CD1c-positive myeloid dendritic cell (primary cell): ENCODE measurements around the gene PPFIA4.

Source experiments
- DNase-seq: peaks from one replicate; pipeline ENCODE4 v3.0.0-alpha.2; 2016; ENCODE audit errors: extremely low spot score

The PPFIA4 gene

DNA sequence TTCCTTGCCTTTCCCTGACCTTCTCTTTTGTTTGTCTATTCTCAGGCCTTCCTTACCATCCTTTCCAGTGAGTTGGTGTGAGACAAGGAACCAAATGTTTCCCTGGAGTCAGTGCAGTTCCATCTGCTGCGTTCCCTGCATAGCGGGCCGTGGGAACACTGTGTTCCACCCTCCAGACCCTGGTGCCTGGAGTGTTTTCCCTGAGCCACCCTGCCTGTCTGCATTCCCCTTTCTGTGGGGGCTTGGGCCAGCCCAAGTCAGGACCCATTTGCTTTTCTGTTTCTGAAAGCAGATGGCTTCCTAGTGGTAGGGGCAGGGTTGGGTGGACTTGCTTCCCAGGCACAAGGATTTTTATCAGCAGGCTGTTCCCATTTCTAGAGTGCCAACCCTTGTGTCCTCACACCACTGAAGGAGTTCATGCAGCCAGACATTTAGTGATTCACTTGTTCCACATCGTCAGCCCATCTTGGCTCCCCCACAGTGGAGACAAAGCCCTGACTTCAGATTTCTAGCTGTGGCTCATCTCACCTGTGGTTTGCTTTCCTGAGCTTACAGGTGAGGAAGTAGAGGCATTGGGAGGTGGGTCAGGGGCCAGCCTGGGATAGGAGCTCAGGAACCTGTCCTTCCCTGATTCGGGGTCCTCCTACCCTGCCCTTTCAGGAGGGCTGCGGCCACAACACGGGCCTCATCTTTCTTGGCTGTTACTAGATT lies 73.7 kb downstream of the PPFIA4 start:
- DNase-seq = no peak

- peak; percentile 28 for DNase-seq
Observed at GRCh38 chr1:203100516-203100869, 74.2 kb downstream of the PPFIA4 start.

GRCh38 chr1:203101813-203102634 lies 75.7 kb downstream of the PPFIA4 start:
- peak; percentile 35 for DNase-seq

- DNase-seq = no peak
Observed at GRCh38 chr1:203103216-203103615, 76.9 kb downstream of the PPFIA4 start.

- no peak for DNase-seq
Observed at GRCh38 chr1:203103829-203104495, 77.7 kb downstream of the PPFIA4 start.

- no peak for DNase-seq
Observed at GRCh38 chr1:203104789-203105390, 78.6 kb downstream of the PPFIA4 start.

- DNase-seq = no peak
Observed at GRCh38 chr1:203112475-203112874, 86.2 kb downstream of the PPFIA4 start.

GRCh38 chr1:203113308-203113707 lies 87.0 kb downstream of the PPFIA4 start:
- DNase-seq = no peak

DNA sequence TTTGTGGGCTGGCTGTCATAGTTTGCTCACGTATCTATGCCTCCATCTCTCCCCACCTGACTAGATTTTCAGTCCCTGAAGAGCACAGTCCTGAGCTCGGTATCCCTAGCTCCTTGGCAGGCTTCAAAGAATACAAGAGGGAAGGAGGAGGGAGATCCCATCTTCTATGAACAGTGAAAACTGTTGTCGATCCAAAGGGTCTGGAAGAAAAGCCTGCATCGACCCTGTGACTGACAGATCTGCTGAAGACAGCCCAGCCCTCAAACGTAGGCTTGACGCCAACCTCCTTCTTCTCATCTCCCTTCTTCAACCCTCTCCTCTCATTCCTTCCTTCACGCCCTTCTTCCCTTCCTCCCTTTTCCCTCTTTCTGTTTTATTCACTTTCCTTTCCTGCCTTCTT lies 87.9 kb downstream of the PPFIA4 start:
- DNase-seq = no peak

DNA sequence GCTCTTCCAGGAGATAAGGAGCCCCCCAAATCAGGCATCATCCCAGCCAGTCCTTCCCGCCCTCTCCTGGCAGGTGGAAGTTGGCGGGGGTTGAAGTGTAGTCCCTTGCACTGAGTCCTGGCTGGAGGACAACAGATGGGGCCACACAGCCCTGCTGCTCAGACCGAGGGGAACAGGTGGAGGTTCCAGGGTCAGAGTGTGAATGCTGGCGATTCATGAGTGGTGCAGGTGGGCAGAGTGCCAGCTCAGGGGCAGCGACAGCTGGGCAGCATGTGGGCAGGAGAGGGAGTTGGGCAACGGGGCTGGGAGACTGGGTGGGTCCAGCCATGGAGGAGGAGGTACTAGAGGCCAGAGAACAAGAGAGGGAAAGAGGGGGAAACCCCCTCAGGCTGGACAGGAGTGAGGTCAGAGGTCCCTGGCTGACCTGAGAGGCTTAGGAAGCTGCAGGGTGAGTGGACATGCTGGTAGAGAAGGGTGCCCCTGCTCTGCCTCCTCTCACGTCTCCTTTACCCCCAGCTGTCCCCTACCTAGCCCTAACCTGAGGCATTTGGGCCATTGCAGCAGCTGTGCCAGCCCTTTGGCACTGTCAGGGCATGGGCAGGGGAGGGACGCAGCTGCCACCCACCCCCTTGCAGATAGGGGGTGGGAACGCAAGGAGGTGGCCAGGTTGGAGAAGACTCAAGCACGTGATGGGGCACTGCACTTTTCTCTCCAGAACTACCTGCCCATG lies 90.0 kb downstream of the PPFIA4 start:
- DNase-seq = no peak

- DNase-seq = peak; percentile 85
Observed at GRCh38 chr1:203117611-203118575, 91.6 kb downstream of the PPFIA4 start.

DNA sequence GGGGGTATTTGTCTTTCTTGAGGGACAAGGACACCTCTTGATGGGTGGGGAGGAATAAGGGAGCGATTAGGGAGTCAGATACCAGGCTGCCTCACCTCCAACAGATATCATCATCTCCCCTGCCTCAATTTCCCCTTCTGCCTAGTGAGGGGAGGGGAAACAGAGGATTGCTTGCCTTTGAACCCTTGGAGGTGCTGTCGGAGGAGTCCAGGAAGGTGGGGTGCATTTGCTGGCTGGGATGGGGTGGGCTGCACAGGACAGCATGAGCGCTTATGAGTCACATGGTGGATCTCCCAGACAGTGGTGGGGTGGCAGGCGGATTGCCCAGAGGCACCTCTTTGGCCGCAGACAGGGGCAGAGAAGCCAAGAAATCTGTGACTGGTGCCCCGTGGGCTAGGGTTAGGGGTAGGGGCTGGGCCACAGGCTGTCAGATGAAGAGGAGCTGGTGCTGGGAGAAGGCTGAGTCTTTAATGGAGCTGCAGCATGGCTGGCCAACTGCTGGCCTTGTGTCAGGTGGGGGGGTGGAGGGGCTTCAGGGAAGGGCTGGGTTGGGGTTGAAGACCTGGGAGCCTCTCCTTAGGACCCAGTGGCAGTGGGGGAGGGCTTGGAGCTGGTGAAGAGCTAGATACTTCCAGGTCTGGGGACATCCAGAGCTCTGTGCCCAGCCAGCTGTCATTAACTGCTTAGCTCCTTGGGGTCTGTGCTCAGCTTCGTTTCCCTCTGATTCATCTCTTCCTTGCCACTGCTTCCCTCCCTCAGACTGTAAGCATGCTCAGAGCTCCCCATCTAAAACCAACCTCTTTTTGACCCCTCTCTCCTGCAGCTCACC lies 94.2 kb downstream of the PPFIA4 start:
- no peak for DNase-seq

DNA sequence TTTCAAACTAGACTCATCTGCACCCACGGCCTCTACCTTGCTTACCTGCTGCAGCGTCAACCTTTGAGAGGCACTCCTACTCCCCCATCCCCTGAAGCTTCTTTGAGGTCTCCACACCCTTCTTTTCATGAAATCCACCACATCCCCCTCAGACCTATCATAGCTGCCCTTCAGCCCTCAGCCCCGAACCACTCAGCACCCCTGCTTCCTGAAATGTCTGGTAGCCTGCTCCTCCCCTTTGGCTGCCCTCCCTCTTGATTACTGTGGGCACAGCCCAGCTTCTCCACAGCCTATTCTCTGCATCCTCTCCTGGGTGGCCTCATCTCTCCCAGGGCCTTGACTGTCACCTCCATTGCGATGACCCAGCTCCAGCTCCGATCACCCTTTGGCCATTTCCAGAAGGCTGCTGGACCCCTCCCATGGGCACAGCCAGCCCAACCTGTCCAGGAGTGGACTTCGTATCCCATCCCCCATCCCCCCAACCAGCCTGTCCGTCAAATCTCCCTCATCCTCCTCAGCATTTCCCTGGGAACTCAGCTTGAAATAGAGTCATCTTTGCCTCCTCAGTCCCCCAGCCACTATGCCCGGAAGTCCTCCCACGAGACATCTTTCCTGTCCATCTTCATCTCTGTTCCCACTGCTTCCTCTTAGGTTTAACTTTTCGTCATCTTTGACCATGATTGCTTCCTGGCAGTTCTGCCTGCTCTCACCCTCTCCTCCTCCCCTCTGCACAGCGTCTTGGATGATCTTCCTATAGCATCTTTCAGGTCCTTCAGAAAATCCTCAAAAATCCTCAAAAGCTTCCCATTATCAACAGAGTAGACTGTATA lies 95.1 kb downstream of the PPFIA4 start:
- DNase-seq = no peak

DNA sequence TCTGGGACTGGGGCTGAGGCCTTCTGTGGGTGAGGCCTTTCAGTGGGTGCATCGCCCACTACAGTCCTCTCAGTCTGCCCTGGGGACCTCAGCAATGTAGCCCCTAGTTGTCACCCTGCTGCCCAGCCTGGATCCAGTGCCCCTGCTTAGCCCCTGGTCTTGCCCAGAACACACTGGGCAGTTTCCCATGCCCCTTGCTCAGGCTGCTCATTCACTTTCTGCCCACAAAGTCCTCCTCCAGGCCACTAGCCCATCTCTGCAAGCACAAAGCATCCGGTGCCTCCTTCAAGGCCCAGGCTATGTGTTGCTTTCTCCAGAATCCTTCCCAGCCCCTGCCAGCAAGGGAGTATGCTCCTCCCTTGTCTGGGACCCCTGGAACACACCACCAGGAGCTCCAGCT lies 95.9 kb downstream of the PPFIA4 start:
- DNase-seq = no peak

DNA sequence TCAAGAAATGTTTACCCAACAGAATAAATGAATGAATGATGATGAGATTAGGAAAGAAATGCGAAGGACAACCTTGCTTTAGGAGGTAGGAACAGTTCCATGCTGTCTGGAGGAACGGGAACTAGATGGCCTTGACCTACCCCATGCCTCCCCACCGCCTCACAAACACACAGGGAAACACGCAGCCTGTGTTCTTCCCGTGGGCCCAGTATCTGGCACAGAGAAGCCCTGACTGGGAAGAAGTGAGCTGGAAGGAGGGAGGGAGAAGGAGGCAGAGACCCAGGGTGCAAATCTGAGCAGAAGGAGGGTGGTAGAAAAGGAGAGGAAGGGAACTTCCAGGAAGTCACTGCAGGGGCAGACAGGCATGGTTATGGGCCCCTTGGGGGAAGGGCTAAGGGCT lies 97.7 kb downstream of the PPFIA4 start:
- DNase-seq = no peak

GRCh38 chr1:203124546-203125317 lies 98.4 kb downstream of the PPFIA4 start:
- no peak for DNase-seq

DNA sequence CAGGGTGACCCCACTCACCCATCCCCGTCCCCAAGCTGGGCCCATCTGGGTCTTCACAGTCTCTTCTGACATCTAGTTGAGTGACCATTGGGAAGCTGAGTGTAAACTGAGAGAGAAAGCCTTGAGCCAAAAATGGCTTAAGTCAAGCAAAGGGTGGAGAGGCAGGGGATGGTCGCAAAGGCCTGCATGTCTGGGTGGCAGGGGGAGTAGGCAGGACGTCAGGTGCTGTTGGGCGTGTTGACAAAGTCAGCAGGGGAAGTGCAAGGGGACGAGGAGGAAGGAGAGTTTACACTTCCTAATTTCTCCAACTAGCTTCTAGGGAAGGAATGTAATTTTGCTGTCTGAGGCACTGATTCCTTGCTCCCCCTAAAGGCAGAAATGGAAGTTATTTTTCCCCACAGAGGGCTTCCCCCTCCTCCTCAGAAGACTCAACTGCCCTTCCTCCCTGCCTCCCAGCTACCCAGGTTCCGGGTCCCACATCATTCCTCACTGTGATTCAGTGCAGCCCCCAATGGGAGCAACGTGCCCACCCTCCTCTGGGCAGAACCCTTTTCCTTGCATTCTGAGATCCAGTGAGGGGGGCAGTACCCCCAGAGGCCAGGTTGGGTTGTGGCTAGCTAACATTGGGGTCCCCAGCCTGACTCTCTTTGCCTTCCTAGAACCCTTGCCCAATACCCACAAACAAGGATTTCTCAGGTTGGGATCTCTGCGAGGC lies 100.0 kb downstream of the PPFIA4 start:
- DNase-seq = peak; percentile 83
